Stimulated activated naive CD8-positive, alpha-beta T cell treated with anti-CD3 and anti-CD28 coated beads, Interleukin-15, Interleukin-2, amounts not matched to agents 100 ng/mL and 50 ng/mL, for 24 hours (primary cell): ENCODE results near the gene LNX2.

Experiments
- H3K27ac Mint-ChIP-seq: one replicate; pipeline ENCODE4 v1.8.0; 2021; ENCODE audit warnings: mild to moderate bottlenecking, mixed read lengths
- H3K27me3 Mint-ChIP-seq: one replicate; pipeline ENCODE4 v1.8.0; 2021; ENCODE audit warnings: mixed read lengths
- H3K36me3 Mint-ChIP-seq: one replicate; pipeline ENCODE4 v1.8.0; 2021; ENCODE audit warnings: low read depth, mixed read lengths
- H3K4me1 Mint-ChIP-seq: one replicate; pipeline ENCODE4 v1.8.0; 2021; ENCODE audit warnings: low read depth, mixed read lengths
- H3K4me3 Mint-ChIP-seq: one replicate; pipeline ENCODE4 v1.8.0; 2021; ENCODE audit warnings: mild to moderate bottlenecking, mixed read lengths
- H3K9me3 Mint-ChIP-seq: one replicate; pipeline ENCODE4 v1.8.0; 2021; ENCODE audit warnings: mixed read lengths

Gene LNX2

DNA sequence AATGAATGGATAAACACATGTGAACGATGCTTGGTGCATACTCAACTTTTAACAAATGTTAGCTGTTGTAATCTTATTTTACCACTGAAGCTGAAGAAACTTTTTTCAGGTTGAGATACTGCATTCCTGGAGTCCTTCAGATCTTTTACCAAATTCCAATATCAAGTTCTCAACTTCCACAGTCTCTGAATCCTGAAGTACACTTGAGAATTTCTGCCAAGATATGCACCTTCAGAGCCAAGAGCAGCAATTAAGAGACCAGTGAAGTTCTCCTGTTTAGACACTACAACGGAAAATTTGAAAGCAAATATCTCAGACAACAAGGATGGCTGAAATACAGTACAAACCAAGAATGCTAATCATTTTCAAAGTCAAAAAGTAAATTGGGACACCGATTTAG, 85.3 kb downstream of the LNX2 start:
- no peak overlapping the region for H3K27ac Mint-ChIP-seq
- no peak overlapping the region for H3K4me3 Mint-ChIP-seq
- H3K9me3 Mint-ChIP-seq, result no peaks in the 10 kb centered on the region
- H3K27me3 Mint-ChIP-seq, result no peaks in the 10 kb centered on the region
- H3K36me3 Mint-ChIP-seq, result no peaks in the 10 kb centered on the region
- H3K4me1 Mint-ChIP-seq, result peaks cover 9% of the 10 kb centered on the region

DNA sequence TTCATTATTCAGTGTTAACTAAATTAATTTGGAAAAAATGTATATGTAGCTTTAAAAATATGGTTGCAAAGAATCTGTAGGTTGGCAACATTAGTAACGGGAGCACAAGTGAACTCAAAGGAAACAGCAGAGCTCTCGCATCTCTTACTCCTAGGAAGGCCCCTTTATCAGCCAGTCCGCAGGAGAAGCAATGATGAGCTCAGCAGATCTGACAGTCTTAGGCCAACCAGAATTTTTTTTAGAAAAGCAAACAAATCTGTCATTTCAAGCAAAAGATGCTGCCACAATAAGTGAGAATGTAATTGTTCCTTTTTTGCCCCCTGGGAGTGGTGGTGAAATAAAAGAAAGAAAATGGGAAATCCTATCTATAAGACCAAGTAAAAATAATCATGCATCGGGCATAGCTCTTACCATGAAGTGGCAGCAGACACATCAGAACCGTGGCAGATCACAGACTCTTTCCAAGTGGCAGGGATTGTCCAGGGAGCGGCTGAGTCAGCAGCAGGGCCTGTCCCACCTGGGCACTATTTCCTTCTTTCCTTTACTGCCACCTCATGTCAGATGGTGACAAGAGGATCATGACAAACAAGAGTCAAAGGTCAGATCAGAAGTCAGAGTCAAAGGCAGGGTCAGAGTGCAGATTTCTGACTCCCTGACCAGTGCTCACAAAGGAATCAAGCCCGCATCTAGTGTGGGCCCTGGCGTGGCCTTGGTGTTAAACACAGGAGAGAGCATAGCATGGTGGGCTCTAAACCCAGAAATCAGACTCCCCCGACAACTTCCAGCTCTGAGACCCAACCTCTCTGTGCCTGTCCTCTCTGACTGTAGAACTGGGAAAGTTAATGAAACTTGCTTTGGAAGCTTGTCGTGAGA, 86.0 kb downstream of the LNX2 start:
- Mint-ChIP-seq H3K9me3 (no peaks in the 10 kb centered on the region), H3K4me3 (no peak overlapping the region), H3K27ac (no peak overlapping the region), H3K4me1 (peaks cover 9% of the 10 kb centered on the region), H3K27me3 (no peaks in the 10 kb centered on the region), H3K36me3 (no peaks in the 10 kb centered on the region)

DNA sequence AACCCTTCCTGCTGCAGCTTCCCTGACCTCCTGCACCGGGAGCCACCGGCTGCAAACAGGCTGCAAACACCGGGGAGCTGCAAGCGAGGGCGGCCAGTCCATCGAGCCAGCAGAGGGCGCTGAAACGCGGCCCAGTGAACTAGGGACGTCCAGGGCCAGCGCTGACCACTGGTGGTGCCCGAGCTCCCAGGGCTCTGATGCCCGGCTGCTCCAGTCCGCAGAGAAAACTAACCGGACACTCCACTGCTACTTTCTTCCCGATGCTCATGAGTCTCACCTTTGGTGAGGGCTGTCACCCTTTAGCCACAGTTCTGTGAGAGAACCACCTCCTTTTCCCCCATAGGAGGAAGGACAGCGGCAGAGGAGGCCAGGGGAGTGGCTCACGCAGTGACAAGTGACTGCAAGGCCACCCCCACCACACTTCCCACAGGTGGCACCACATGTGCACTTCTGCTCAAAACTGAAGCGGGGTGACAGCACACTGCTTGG, 87.1 kb downstream of the LNX2 start:
- Mint-ChIP-seq H3K27ac (no peak overlapping the region), H3K9me3 (no peaks in the 10 kb centered on the region), H3K36me3 (no peaks in the 10 kb centered on the region), H3K4me3 (no peak overlapping the region), H3K4me1 (peaks cover 9% of the 10 kb centered on the region), H3K27me3 (no peaks in the 10 kb centered on the region)

DNA sequence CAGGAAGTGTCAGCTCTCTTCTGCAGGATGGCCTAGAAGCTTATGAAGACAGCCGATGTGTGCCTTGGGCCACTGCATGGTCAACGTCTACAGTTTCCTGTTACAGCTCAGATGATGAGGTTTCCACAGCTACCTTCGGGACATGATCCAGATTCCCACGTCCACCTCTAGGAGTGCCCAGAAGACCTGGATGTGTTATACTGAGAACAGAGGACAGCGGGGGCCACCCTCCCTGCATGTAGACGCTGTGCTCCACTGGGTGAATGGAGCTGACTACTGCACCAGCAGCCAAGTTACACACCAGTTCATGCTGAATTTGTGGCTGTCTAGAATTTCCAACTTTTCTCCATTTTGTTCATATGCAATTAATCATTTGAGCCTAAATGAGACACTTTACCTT, 91.4 kb downstream of the LNX2 start:
- Mint-ChIP-seq H3K36me3 (no peaks in the 10 kb centered on the region), H3K27ac (no peak overlapping the region), H3K27me3 (no peaks in the 10 kb centered on the region), H3K9me3 (no peaks in the 10 kb centered on the region), H3K4me1 (peaks cover 9% of the 10 kb centered on the region), H3K4me3 (no peak overlapping the region)

DNA sequence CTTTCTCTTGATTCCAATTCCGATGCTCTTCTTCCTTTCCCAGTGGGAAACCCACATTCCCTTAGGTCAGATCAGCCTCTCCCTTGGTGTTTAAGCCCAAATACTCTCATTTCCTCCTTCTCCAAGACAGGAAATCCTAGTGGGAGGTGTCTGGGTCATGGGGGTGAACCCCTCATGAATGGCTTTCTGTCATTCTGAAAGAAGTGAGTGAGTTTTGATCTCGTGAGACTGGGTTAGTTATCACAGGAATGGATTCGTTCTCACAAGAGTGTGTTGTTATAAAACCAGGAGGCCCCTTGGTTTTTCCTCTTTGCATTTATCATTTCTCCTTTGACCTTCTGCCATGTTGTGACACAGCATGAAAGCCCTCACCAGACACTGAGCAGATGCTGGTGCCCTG, 93.8 kb downstream of the LNX2 start:
- Mint-ChIP-seq H3K4me3 (no peak overlapping the region), H3K4me1 (peaks cover 6% of the 10 kb centered on the region), H3K36me3 (no peaks in the 10 kb centered on the region), H3K27ac (no peak overlapping the region), H3K27me3 (no peaks in the 10 kb centered on the region), H3K9me3 (no peaks in the 10 kb centered on the region)

DNA sequence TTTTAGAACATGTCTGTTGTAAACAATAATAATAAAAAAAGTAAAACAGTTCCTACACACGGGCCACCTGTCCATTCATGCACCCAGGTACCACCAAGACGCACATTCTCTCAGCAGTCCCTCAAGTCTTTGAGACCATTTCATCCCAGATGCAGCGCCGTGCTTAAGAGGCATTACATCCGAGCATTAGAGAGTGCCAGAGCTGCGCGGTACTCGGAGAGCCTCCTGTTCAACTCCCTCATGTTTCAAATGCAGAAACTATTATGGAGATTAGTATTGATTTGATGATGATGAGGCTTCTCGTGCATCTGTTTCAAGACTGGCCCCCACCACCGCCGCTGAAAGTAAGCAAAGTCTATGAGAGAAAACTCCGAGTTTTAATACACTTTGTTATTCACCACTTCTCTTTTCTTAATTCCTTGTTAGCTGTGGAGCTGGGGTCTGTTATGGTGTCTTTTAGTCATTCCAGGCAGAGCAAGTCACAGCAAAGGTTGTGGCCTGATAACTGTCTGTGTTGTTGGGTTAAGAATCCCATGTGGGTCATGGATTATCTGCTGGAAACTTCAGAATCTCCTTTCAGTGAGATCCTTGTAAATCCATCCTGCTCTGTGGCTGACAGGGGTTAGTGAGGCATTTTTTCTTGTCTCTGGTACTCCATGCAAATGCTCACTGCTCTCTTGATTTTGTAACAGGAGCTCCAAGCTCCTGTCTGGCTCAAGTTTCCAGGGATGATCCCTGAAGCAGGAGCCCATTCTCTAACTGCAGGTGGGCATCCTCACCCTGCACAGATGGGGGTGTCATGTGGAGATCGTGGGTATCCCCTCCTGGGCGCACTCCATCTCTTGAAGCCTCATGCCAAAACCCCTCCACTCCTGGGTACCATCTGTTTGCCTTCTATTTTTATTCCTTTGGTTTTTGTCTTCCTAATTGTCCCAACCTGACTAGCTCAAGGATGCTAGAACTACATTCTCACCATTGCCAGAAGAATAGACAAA, 95.1 kb downstream of the LNX2 start:
- H3K27ac Mint-ChIP-seq, result no peak overlapping the region
- no peaks in the 10 kb centered on the region for H3K9me3 Mint-ChIP-seq
- H3K4me3 Mint-ChIP-seq, result no peak overlapping the region
- no peaks in the 10 kb centered on the region for H3K36me3 Mint-ChIP-seq
- peaks cover 6% of the 10 kb centered on the region for H3K4me1 Mint-ChIP-seq
- no peaks in the 10 kb centered on the region for H3K27me3 Mint-ChIP-seq

DNA sequence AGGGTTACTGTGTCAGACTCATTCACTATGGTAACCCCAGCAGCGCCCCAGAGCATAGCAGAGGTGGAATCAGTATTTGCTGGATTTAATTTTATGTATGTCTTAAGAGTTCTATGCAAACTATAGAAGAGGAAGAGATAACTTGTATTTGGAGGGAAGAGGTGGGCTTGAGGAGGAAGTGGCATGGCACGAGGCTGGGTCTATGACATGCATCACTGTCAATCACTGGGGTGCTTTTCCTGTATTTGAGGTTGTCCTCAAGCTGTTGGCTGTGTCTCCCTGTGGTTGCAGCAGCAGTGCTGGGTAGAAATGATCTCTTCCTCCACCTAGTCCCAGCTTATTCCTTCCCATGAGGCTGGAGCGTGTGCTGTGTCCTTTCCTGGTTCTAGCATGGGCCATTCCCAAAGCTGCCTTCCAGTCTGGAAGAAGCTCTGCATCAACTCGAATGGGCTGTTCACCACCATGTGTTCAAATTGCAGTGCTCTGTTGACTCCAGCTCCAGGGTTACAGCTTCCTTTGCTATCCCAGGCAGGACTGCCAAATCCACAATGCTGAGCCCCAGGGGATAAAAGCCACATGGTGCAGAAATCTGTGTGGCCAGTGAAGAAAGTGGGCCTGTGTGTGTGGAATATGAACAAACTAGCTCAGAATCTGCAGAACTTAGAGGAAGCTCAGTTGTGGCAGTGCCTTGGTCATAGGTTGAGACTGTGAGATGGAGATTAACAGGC, 96.8 kb downstream of the LNX2 start:
- Mint-ChIP-seq H3K27ac (no peak overlapping the region), H3K9me3 (no peaks in the 10 kb centered on the region), H3K27me3 (peaks cover 8% of the 10 kb centered on the region), H3K36me3 (no peaks in the 10 kb centered on the region), H3K4me3 (no peak overlapping the region), H3K4me1 (peaks cover 6% of the 10 kb centered on the region)

DNA sequence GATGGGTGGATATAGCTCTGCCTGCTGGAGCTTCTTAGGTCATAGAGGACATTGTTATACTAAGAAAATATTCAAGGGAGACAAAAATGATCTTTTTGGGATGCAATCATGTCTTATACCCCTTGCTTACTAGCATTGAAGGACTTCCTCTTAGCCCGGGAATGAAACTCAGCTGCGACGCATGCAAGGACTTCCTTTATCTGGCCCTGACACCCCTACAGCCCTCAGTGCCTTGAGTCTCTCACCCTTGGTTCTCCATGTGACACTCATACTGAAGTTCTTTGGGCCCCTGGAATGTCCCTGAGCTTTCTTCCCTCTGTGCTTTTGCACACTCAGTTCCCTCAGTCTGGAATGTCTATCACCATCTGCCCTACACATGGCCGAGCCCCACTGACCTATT, 97.5 kb downstream of the LNX2 start:
- H3K27me3 Mint-ChIP-seq, result peaks cover 11% of the 10 kb centered on the region
- no peak overlapping the region for H3K27ac Mint-ChIP-seq
- peaks cover 6% of the 10 kb centered on the region for H3K4me1 Mint-ChIP-seq
- no peak overlapping the region for H3K4me3 Mint-ChIP-seq
- no peaks in the 10 kb centered on the region for H3K9me3 Mint-ChIP-seq
- H3K36me3 Mint-ChIP-seq, result no peaks in the 10 kb centered on the region

DNA sequence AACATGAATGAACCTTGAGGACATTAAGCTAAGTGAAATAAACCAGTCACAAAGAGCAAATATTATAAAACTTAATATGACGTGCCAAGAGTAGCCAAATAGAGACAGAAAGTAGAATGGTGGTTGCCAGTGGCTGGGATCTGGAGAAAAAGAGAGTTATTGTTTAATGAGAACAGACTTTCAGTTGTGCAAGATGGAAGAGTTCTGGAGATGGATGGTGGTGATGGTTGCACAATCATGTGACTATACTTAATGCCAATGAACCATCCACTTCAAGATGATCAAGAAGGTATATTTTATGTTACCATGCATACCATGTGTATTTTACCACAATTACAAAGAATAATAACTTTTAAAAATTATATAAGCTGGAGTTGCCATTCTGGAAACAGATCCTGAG, 104.2 kb downstream of the LNX2 start:
- H3K9me3 Mint-ChIP-seq, result no peaks in the 10 kb centered on the region
- no peak overlapping the region for H3K27ac Mint-ChIP-seq
- H3K4me3 Mint-ChIP-seq, result no peak overlapping the region
- H3K36me3 Mint-ChIP-seq, result no peaks in the 10 kb centered on the region
- H3K4me1 Mint-ChIP-seq, result no peaks in the 10 kb centered on the region
- H3K27me3 Mint-ChIP-seq, result peaks cover 21% of the 10 kb centered on the region

DNA sequence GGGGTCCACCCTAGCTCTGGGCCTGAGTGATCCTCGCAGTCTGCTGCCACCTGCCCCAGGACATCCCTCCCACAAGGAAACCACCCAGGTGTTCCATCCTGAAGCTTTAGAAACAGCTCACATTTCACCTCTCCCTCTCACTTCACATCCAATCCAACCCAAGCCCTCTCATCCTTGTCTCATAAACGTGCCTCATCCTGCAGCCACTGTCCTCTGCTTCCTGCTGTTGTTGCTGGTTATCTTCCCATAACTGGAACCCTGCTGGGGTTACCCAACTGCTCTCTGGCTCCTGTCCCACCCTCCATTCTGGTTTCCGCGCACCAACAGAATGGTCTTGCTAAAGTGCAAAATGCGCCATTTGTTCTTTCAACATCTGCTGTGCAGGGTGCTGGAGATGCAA, 110.2 kb downstream of the LNX2 start:
- Mint-ChIP-seq H3K4me3 (no peak overlapping the region), H3K4me1 (no peaks in the 10 kb centered on the region), H3K27me3 (peaks cover 6% of the 10 kb centered on the region), H3K9me3 (no peaks in the 10 kb centered on the region), H3K36me3 (no peaks in the 10 kb centered on the region), H3K27ac (no peak overlapping the region)

DNA sequence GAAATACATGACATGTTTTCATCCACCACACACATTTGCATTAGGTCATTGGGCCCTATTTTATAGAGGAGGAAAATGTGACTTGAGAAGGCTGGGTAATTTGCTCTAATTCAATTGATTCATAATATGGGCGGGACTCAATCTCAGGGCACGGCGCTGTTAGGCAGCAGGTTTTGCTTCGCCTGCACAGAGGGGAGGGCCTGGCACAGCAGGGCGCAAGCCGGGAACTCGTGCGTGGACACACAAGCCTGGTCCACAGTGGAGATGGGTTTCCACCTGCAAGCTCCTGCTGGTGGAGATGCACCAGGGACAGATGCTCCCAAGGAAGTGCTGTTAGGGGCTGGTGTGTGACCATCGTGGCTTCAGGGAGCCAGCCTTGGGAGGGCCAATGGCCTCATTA, 111.5 kb downstream of the LNX2 start:
- Mint-ChIP-seq H3K36me3 (no peaks in the 10 kb centered on the region), H3K27ac (no peak overlapping the region), H3K27me3 (peaks cover 6% of the 10 kb centered on the region), H3K9me3 (no peaks in the 10 kb centered on the region), H3K4me3 (no peak overlapping the region), H3K4me1 (no peaks in the 10 kb centered on the region)

DNA sequence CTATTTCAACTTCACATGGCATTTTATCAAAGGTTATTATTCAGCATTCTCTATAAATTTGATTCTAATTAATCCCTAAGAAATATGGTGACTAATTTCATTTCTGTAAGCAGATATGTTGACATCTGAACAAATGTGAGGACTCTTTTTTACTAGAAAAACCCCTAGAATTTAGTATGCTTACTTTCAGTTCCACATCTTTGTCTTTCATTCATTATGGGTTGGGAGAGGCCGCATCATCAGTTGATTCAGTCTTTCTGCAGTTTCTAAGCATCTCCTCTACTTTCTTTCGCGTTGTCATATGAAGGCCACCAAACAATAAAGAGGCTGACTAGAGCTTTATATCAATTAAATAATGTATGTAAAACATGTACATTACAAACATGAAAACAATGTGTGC, 114.5 kb downstream of the LNX2 start:
- Mint-ChIP-seq H3K4me1 (no peaks in the 10 kb centered on the region), H3K36me3 (no peaks in the 10 kb centered on the region), H3K9me3 (no peaks in the 10 kb centered on the region), H3K27me3 (no peaks in the 10 kb centered on the region), H3K4me3 (no peak overlapping the region), H3K27ac (no peak overlapping the region)

DNA sequence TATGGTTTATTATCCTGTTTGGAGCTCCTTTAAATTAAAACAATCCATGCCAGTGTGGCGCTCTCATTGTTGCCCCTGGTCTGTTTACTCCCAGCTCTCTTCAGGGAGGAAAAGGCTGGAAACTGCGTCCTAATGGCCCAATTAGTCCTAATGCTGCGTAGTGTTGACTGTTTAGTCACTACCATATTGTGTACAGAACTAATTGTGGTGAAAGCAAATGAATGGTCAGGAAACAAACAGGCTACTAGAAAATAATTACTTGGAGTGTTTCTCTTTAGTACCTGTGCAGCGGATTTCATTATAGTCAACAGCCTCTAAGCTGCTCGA, 115.5 kb downstream of the LNX2 start:
- H3K36me3 Mint-ChIP-seq, result no peaks in the 10 kb centered on the region
- no peak overlapping the region for H3K4me3 Mint-ChIP-seq
- no peaks in the 10 kb centered on the region for H3K4me1 Mint-ChIP-seq
- no peak overlapping the region for H3K27ac Mint-ChIP-seq
- H3K27me3 Mint-ChIP-seq, result no peaks in the 10 kb centered on the region
- no peaks in the 10 kb centered on the region for H3K9me3 Mint-ChIP-seq

DNA sequence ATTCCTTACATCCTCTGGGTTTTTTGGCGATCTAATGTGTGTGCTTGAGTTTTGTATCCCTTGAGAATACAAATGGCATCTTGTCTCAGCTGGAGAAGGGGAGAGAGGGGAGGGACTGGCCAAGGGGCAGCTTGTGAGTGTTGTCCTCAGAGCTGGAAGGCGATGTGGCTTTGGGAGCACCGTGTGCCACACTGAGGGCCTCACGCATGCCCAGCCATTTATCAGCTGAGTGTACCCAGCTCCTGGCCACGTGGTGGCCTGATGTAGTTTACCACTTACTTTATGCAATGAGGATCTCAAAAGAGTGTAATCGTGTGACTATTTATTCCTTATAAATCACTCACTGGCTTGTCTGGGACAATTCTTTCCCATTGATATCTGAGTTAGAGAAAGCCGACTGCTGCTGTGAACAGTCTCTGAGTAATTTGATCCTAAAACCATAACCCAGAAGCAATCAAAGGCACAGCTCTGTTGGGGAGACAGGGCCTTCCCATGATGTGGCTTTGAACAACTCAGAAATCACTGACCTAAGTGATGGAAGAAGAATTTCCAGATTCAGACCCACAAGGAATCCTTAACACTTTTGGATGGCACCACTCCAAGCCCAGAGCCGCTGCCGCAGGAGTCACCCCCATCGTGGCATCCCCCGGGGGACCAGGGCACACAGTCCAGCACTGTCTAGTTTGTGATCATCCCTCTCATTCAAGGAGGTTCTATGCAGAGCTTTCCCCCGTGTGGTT, 116.0 kb downstream of the LNX2 start:
- no peak overlapping the region for H3K27ac Mint-ChIP-seq
- no peak overlapping the region for H3K4me3 Mint-ChIP-seq
- no peaks in the 10 kb centered on the region for H3K4me1 Mint-ChIP-seq
- H3K9me3 Mint-ChIP-seq, result no peaks in the 10 kb centered on the region
- no peaks in the 10 kb centered on the region for H3K27me3 Mint-ChIP-seq
- H3K36me3 Mint-ChIP-seq, result no peaks in the 10 kb centered on the region
